Panc1 (cell line): ENCODE measurements around the gene HSD17B11.

Source experiments
- CTCF ChIP-seq: fragments of 450-650 bp; IDR thresholded peaks from 2 replicates; pipeline ENCODE4 v1.5.1; 2017; ENCODE audit warnings: mild to moderate bottlenecking
- POLR2AphosphoS5 ChIP-seq: IDR thresholded peaks from 2 replicates; pipeline ENCODE4 v1.6.1; 2012; ENCODE audit warnings: mild to moderate bottlenecking, low read depth, low read length, moderate library complexity
- REST ChIP-seq, 2 experiments: IDR thresholded peaks; 2 replicates each; pipeline ENCODE4 v1.6.1; 2011 to 2012; ENCODE audit warnings: low read depth in 2 of 2, control low read depth in 1 of 2, low read length in 1 of 2, mild to moderate bottlenecking in 1 of 2, moderate library complexity in 1 of 2; ENCODE audit not compliant: insufficient read depth in 1 of 2
- SIN3A ChIP-seq: IDR thresholded peaks from 2 replicates; pipeline ENCODE4 v1.6.1; 2012; ENCODE audit warnings: low read depth, mild to moderate bottlenecking, low read length, moderate library complexity, borderline replicate concordance; ENCODE audit not compliant: insufficient read depth

- TF ChIP-seq CTCF (no peak), REST (IDR thresholded peaks at IDR 0.05; ENCODE audit: insufficient read depth in 1 of 2, low read depth in 2 of 2, low read length in 1 of 2) (no peak), SIN3A (no peak), POLR2AphosphoS5 (no peak)
Observed at GRCh38 chr4:87387237-87387636, 3.8 kb downstream of the HSD17B11 start.
